ENCODE results near the gene RNF133. TPM values are rescaled to one million over a fixed set of nuclear protein-coding genes. Genes with fewer than 3 reads are reported as not detected.
"Not testable (repeated sequence)": the region's sequence is repeated elsewhere in the genome, so short reads cannot be mapped to it uniquely, and the experiment has no call there.

RNF133 gene
- total RNA-seq, 1 donor from 2014 or later: 0.25 TPM

DNA sequence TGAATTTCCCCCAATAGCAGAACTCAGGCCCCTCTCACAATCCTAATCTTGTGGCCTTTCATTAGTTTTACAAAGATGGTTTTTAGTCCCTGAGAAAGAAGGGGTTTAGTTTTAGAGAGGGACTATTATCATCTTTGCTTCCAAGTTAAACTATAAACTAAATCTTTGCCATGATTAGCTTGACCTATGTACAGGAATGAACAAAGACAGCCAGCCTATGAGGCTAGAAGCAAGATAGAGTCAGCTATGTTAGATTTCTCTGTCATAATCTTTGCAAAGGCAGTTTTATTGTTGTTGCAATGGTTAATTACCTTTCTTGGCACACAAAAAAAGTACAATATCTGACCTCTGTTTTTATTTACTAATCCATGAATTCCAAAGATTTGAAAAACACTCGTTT is 19.1 kb downstream of the RNF133 start:
- Mint-ChIP-seq H3K4me1 (peaks cover 5% of the 10 kb centered on the region), H3K9me3 (peaks cover 28% of the 10 kb centered on the region), H3K36me3 (peaks cover 13% of the 10 kb centered on the region), H3K27ac (no peak overlapping the region), H3K27me3 (ENCODE audit: low read depth) (no peaks in the 10 kb centered on the region), H3K4me3 (no peak overlapping the region)
- DNase-seq (ENCODE audit: low spot score in 2 of 2, unreplicated experiment in 2 of 2): no peak
- TF ChIP-seq, protein P1, sequence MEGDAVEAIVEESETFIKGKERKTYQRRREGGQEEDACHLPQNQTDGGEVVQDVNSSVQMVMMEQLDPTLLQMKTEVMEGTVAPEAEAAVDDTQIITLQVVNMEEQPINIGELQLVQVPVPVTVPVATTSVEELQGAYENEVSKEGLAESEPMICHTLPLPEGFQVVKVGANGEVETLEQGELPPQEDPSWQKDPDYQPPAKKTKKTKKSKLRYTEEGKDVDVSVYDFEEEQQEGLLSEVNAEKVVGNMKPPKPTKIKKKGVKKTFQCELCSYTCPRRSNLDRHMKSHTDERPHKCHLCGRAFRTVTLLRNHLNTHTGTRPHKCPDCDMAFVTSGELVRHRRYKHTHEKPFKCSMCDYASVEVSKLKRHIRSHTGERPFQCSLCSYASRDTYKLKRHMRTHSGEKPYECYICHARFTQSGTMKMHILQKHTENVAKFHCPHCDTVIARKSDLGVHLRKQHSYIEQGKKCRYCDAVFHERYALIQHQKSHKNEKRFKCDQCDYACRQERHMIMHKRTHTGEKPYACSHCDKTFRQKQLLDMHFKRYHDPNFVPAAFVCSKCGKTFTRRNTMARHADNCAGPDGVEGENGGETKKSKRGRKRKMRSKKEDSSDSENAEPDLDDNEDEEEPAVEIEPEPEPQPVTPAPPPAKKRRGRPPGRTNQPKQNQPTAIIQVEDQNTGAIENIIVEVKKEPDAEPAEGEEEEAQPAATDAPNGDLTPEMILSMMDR (IDR thresholded peaks at IDR 0.05; ENCODE audit: unreplicated experiment): no peak

DNA sequence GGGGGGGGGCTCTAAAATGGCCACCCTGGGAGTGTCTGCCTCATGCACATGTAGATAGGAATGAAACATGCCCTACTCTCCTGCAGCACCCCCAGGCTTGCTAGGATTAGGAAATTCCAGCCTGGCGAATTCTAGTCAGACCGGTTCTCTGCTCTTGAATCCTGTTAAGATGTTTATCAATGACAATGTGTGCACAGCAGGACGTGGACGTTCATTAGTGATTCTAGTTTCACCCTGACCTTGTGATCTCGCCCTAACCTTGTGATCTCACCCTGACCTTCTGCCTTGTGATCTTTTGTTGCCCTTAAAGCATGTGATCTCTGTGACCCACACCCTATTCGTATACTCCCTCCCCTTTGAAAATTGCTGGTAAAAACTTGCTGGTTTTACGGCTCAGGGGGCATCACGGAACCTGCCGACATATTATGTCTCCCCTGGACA is 19.6 kb downstream of the RNF133 start:
- not testable (repeated sequence) for H3K4me3 Mint-ChIP-seq; H3K27me3 Mint-ChIP-seq (ENCODE audit: low read depth); H3K4me1 Mint-ChIP-seq; DNase-seq (ENCODE audit: low spot score in 2 of 2, unreplicated experiment in 2 of 2)
- Mint-ChIP-seq H3K9me3 (peaks cover 28% of the 10 kb centered on the region), H3K27ac (peak overlapping the region; percentile 3), H3K36me3 (peaks cover 13% of the 10 kb centered on the region)

DNA sequence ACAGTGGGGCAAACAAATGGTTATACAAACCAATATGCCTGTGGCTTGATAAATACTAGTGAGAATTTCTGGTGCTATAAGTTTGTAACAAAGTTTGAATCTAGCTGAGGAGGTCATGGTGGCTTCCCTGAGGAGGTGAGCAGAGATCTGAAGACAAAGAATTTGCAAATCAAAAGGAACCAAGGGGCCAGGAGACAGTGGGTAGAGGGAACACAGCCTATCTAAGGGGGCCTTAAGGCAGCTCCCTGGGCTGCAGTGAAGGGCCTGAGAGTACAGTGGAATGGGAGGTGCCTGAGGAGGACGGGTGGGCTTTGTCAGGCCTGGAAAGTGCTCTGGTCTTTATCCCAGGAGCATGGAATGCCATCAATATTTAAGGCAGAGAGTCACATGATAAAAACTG is 21.8 kb downstream of the RNF133 start:
- Mint-ChIP-seq H3K4me3 (no peak overlapping the region), H3K9me3 (peaks cover 28% of the 10 kb centered on the region), H3K36me3 (peaks cover 13% of the 10 kb centered on the region), H3K27me3 (ENCODE audit: low read depth) (no peaks in the 10 kb centered on the region), H3K4me1 (peaks cover 6% of the 10 kb centered on the region), H3K27ac (no peak overlapping the region)
- TF ChIP-seq, protein P1 (IDR thresholded peaks at IDR 0.05; ENCODE audit: unreplicated experiment): no peak
- no peak for DNase-seq (ENCODE audit: low spot score in 2 of 2, unreplicated experiment in 2 of 2)

DNA sequence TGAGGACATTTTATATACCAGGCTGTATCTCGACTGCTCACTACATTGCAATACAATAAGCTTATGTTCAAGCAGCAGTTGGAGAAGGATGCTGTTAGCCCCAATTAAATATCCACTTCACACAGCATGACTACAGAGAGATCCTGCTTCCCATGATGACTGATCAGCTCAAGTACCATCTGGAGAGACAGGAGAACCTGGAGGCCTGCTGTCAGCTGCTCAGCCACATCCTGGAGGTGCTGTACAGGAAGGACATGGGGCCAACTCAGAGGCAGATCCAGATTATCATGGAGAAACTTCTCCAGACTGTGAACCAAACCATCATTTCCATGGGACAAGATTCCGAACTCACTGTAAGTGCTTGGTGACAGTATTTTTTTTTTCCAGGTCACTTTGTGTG is 22.5 kb downstream of the RNF133 start:
- peaks cover 9% of the 10 kb centered on the region for H3K4me1 Mint-ChIP-seq
- no peak for DNase-seq (ENCODE audit: low spot score in 2 of 2, unreplicated experiment in 2 of 2)
- H3K27ac Mint-ChIP-seq: no peak overlapping the region

DNA sequence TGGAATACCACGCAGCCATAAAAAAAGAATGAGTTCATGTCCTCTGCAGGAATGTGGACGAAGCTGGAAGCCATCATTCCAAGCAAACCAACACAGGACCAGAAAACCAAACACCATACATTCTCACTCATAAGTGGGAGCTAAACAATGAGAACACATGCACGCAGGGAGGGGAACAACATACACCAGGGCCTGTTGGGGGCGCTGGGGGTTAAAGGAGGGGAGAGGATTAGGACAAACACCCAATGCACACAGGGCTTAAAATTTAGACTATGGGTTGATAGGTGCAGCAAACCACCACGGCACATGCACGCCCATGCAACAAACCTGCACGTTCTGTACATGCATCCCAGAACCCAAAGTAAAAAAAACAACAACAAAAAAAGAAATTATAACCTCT is 23.3 kb downstream of the RNF133 start:
- TF ChIP-seq, protein P1 (IDR thresholded peaks at IDR 0.05; ENCODE audit: unreplicated experiment): no peak
- H3K36me3 Mint-ChIP-seq: peaks cover 13% of the 10 kb centered on the region
- peaks cover 28% of the 10 kb centered on the region for H3K9me3 Mint-ChIP-seq
- H3K4me3 Mint-ChIP-seq: no peak overlapping the region
- no peak for DNase-seq (ENCODE audit: low spot score in 2 of 2, unreplicated experiment in 2 of 2)
- H3K27ac Mint-ChIP-seq: no peak overlapping the region
- H3K4me1 Mint-ChIP-seq: peaks cover 11% of the 10 kb centered on the region
- no peaks in the 10 kb centered on the region for H3K27me3 Mint-ChIP-seq (ENCODE audit: low read depth)

More for the DNA sequence above, 22.5 kb downstream of the RNF133 start:
- Mint-ChIP-seq H3K27me3 (ENCODE audit: low read depth) (no peaks in the 10 kb centered on the region), H3K9me3 (peaks cover 28% of the 10 kb centered on the region), H3K36me3 (peaks cover 13% of the 10 kb centered on the region), H3K4me3 (no peak overlapping the region)
- TF ChIP-seq, protein P1 (IDR thresholded peaks at IDR 0.05; ENCODE audit: unreplicated experiment): no peak

DNA sequence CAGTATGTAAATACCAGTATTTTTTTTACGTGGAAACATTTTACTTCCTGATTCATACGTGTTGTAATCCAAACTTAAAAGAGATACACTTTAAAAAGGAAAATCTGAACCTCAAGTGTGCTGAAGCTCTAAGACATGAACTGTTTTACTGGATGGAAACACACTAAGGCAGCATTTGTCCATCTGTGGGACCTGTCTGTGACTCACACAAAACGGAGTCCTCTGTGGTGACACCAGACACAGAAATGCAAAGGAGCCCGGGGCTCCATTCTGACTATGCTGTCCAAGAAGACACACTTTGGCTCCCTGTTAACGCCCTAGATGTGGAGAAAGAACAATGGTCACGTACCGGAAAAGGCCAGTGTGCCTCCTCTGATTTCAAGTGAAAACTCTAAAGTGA is 23.9 kb downstream of the RNF133 start:
- TF ChIP-seq, protein P1 (IDR thresholded peaks at IDR 0.05; ENCODE audit: unreplicated experiment): no peak
- no peak for DNase-seq (ENCODE audit: low spot score in 2 of 2, unreplicated experiment in 2 of 2)
- peaks cover 28% of the 10 kb centered on the region for H3K9me3 Mint-ChIP-seq
- H3K4me3 Mint-ChIP-seq: no peak overlapping the region
- no peaks in the 10 kb centered on the region for H3K27me3 Mint-ChIP-seq (ENCODE audit: low read depth)
- H3K36me3 Mint-ChIP-seq: peaks cover 13% of the 10 kb centered on the region
- peaks cover 11% of the 10 kb centered on the region for H3K4me1 Mint-ChIP-seq
- no peak overlapping the region for H3K27ac Mint-ChIP-seq

Data from mesothelial cell of epicardium (in vitro differentiated cells).